ENCODE results near the gene SELENOK. TPM values are rescaled to one million over a fixed set of nuclear protein-coding genes. Genes with fewer than 3 reads are reported as not detected.

Gene SELENOK
- total RNA-seq, 3 donors from 2014 or later (not counting 1 experiment from before 2014, with no cell fraction given): 79.2 to 116 (median 95.4) TPM

DNA sequence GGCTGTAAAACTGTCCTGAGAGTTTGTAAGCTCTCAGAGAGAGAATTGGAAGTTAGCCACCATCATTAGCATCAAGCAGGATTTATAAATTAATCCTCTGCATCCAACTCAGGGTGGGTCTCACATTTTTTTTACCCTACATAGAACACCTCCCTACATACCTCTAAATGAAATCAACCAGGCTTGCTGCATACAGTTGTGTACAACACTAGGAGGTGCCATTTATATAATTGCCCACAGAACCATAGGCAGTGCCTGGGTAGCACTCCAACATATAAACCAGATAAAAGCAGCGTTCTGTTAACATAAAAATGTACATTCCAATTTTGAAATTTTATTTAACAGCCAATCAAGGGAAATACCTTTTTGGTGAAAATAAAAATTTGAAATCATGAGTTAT lies 48.2 kb upstream of the SELENOK start:
- Mint-ChIP-seq H3K27ac (no peak overlapping the region), H3K36me3 (peaks cover 7% of the 10 kb centered on the region), H3K4me3 (no peak overlapping the region), H3K4me1 (no peaks in the 10 kb centered on the region), H3K27me3 (ENCODE audit: low read depth in 2 of 2) (peaks cover 4 to 45% of the 10 kb centered on the region in 2 donors), H3K9me3 (peaks cover 0 to 2% of the 10 kb centered on the region in 2 donors)
- Histone ChIP-seq H3K27ac (ENCODE audit: low read length) (no peak overlapping the region), H3K4me1 (ENCODE audit: control insufficient read depth, insufficient read depth, low read length) (no peaks in the 10 kb centered on the region), H3K4me3 (ENCODE audit: low read length) (no peak overlapping the region), H3K27me3 (ENCODE audit: control insufficient read depth, insufficient read depth, low read length) (no peaks in the 10 kb centered on the region), H3K36me3 (ENCODE audit: control insufficient read depth, insufficient read depth, low read length) (no peaks in the 10 kb centered on the region), H3K9me3 (ENCODE audit: control insufficient read depth, insufficient read depth, low read length) (no peaks in the 10 kb centered on the region)
- intact Hi-C loops (cut with micrococcal nuclease): no loop called here
- no peak for TF ChIP-seq CTCF (IDR thresholded peaks at IDR 0.05)
- ATAC-seq (no peak), DNase-seq (no peak)
- WGBS (ENCODE audit: insufficient coverage): no CpG with 5 or more reads among the region's 1 CpG

- ATAC-seq: no peak
These were observed 47.5 kb upstream of the SELENOK start for GRCh38 chr3:53939086-53939582.

DNA sequence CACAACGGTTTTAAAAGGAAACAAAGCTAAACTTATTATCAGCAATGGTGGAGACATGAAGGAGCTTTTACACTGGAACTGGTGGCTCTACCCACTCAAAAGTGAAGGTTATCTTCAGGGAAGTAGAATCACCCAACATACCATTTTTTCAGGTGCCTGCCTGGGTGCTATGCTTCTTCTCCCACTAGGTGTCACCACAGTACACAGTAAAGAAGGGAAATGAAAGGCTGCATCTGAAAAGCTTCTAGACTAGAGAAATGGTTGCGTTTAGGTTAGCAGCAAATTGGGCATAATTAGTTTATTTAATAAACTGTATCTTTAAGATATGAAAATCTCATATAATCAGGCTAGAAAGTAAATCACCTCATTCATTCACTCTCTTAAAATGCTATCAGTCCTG lies 47.0 kb upstream of the SELENOK start:
- H3K27me3 Mint-ChIP-seq (ENCODE audit: low read depth in 2 of 2): peaks cover 7 to 45% of the 10 kb centered on the region in 2 donors
- intact Hi-C loops (cut with micrococcal nuclease): no loop called here

More at GRCh38 chr3:53939086-53939582, 47.5 kb upstream of the SELENOK start:
- intact Hi-C loops (cut with micrococcal nuclease): no loop called here
- Histone ChIP-seq H3K36me3 (ENCODE audit: control insufficient read depth, insufficient read depth, low read length) (no peaks in the 10 kb centered on the region), H3K27me3 (ENCODE audit: control insufficient read depth, insufficient read depth, low read length) (no peaks in the 10 kb centered on the region), H3K4me1 (ENCODE audit: control insufficient read depth, insufficient read depth, low read length) (no peaks in the 10 kb centered on the region), H3K27ac (ENCODE audit: low read length) (no peak overlapping the region), H3K4me3 (ENCODE audit: low read length) (no peak overlapping the region), H3K9me3 (ENCODE audit: control insufficient read depth, insufficient read depth, low read length) (no peaks in the 10 kb centered on the region)
- 57% methylated on average over 5 of the region's 10 CpGs for WGBS (ENCODE audit: insufficient coverage)
- Mint-ChIP-seq H3K27ac (no peak overlapping the region), H3K36me3 (peaks cover 7% of the 10 kb centered on the region), H3K4me3 (no peak overlapping the region), H3K4me1 (no peaks in the 10 kb centered on the region), H3K9me3 (peaks cover 0 to 2% of the 10 kb centered on the region in 2 donors), H3K27me3 (ENCODE audit: low read depth in 2 of 2) (peaks cover 7 to 45% of the 10 kb centered on the region in 2 donors)
- no peak for DNase-seq
- no peak for TF ChIP-seq CTCF (IDR thresholded peaks at IDR 0.05)

More for the DNA sequence above, 47.0 kb upstream of the SELENOK start:
- Mint-ChIP-seq H3K36me3 (peaks cover 7% of the 10 kb centered on the region), H3K27ac (no peak overlapping the region), H3K4me1 (no peaks in the 10 kb centered on the region), H3K4me3 (no peak overlapping the region), H3K9me3 (peaks cover 0 to 2% of the 10 kb centered on the region in 2 donors)
- peak; percentile 61 for TF ChIP-seq CTCF (IDR thresholded peaks at IDR 0.05)
- Histone ChIP-seq H3K27ac (ENCODE audit: low read length) (no peak overlapping the region), H3K4me1 (ENCODE audit: control insufficient read depth, insufficient read depth, low read length) (no peaks in the 10 kb centered on the region), H3K36me3 (ENCODE audit: control insufficient read depth, insufficient read depth, low read length) (no peaks in the 10 kb centered on the region), H3K4me3 (ENCODE audit: low read length) (no peak overlapping the region), H3K9me3 (ENCODE audit: control insufficient read depth, insufficient read depth, low read length) (no peaks in the 10 kb centered on the region), H3K27me3 (ENCODE audit: control insufficient read depth, insufficient read depth, low read length) (no peaks in the 10 kb centered on the region)
- peak in 1 of 2 donors; percentile 60 for DNase-seq
- 0% methylated on average over 1 of the region's 2 CpGs for WGBS (ENCODE audit: insufficient coverage)
- peak in 1 of 3 donors; percentile 68 for ATAC-seq

All from natural killer cell (primary cell).